Endothelial cell of umbilical vein (primary cell): Measurements from ENCODE around the gene MAP2K4. TPM values are rescaled to one million over a fixed set of nuclear protein-coding genes. Genes with fewer than 3 reads are reported as not detected.

ENCODE experiments used
- BruUV-seq: library from RNA; stranded (reverse); fragments of 400-500 nt; replicated peaks from 2 replicates; lab custom pipeline; 2021; lab: Mats Ljungman, UMichigan
- CTCF ChIA-PET: fragments of 300-600, 350-600 bp; sonication (Branson Sonifier 250); formaldehyde crosslinking; loops from one replicate; lab custom pipeline; 2021; ENCODE audit warnings: antibody characterized with exemption, inconsistent platforms; lab: Charles Lee
- POLR2A ChIA-PET: fragments of 300-600, 350-600 bp; sonication (Branson Sonifier 250); formaldehyde crosslinking; loops from one replicate; lab custom pipeline; 2021; ENCODE audit warnings: antibody characterized with exemption, inconsistent platforms; lab: Charles Lee
- DNase-seq: peaks from one replicate; pipeline ENCODE4 v3.0.0-alpha.2; 2011; ENCODE audit warnings: low read depth, low spot score
- FAIRE-seq: peaks from 2 replicates; lab custom pipeline; 2011; peaks lifted over from hg19 to GRCh38; lab: Jason Lieb, UNC
- H2AFZ ChIP-seq: 2 replicates; pipeline ENCODE4 v1.6.0; 2012; ENCODE audit warnings: low read depth, low read length, control low read depth, inconsistent platforms
- H3K27ac ChIP-seq: 2 replicates; pipeline ENCODE4 v1.5.1; 2011; ENCODE audit warnings: low read depth, mild to moderate bottlenecking, control low read depth, low read length, moderate library complexity; ENCODE audit not compliant: insufficient read depth
- H3K27me3 ChIP-seq, 2 experiments: 2 replicates each; pipeline versions ENCODE4 v1.6.0 to v1.6.1; 2011; ENCODE audit warnings: low read length in 2 of 2, mixed read lengths in 1 of 2; ENCODE audit not compliant: control insufficient read depth in 2 of 2, insufficient read depth in 2 of 2
- H3K36me3 ChIP-seq, 2 experiments: 2 replicates in 1 of 2; 3 replicates in 1 of 2; pipeline ENCODE4 v1.5.1; 2011; ENCODE audit warnings: low read length in 2 of 2, mild to moderate bottlenecking in 1 of 2, moderate library complexity in 1 of 2; ENCODE audit not compliant: control insufficient read depth in 2 of 2, insufficient read depth in 2 of 2; ENCODE audit errors: extremely low read depth in 1 of 2
- H3K4me1 ChIP-seq: 3 replicates; pipeline ENCODE4 v1.5.1; 2011; ENCODE audit warnings: mild to moderate bottlenecking, low read length; ENCODE audit not compliant: control insufficient read depth, insufficient read depth; ENCODE audit errors: extremely low read depth
- H3K4me2 ChIP-seq: 2 replicates; pipeline ENCODE4 v1.6.1; 2011; ENCODE audit warnings: low read length, control low read depth, mixed read lengths; ENCODE audit not compliant: insufficient read depth
- H3K4me3 ChIP-seq, 3 experiments: fragments of 200-600 bp in 1 of 3; sonication (generic), shearing (Covaris generic) in 1 of 3; replicated peaks in 1 of 3; 2 replicates each; pipeline ENCODE4 v1.5.1; 2011 to 2016; ENCODE audit warnings: control low read depth in 3 of 3, low read length in 3 of 3, mild to moderate bottlenecking in 2 of 3, inconsistent platforms in 1 of 3, low read depth in 1 of 3, moderate library complexity in 1 of 3; ENCODE audit not compliant: insufficient read depth in 1 of 3
- H3K79me2 ChIP-seq: 2 replicates; pipeline ENCODE4 v1.6.0; 2012; ENCODE audit warnings: low read length, inconsistent platforms; ENCODE audit not compliant: control insufficient read depth, insufficient read depth
- H3K9ac ChIP-seq: replicated peaks from 2 replicates; pipeline ENCODE3; 2011; ENCODE audit warnings: low read length, control low read depth; ENCODE audit not compliant: insufficient read depth; ENCODE audit errors: extremely low read depth
- H3K9me1 ChIP-seq: replicated peaks from 3 replicates; pipeline ENCODE4 v1.6.0; 2011; ENCODE audit warnings: mild to moderate bottlenecking, low read length; ENCODE audit not compliant: control insufficient read depth, insufficient read depth; ENCODE audit errors: extremely low read depth
- H3K9me3 ChIP-seq: replicated peaks from 2 replicates; pipeline ENCODE4 v1.5.1; 2012; ENCODE audit warnings: low read length, inconsistent platforms; ENCODE audit not compliant: control insufficient read depth, insufficient read depth
- H4K20me1 ChIP-seq: replicated peaks from 2 replicates; pipeline ENCODE3; 2011; ENCODE audit warnings: mild to moderate bottlenecking, low read length; ENCODE audit not compliant: control insufficient read depth, insufficient read depth; ENCODE audit errors: extremely low read depth
- EZH2 ChIP-seq: IDR thresholded peaks from 2 replicates; pipeline ENCODE4 v1.6.1; 2012; ENCODE audit warnings: borderline replicate concordance, low read depth, mild to moderate bottlenecking, moderate library complexity, low read length, inconsistent platforms; ENCODE audit not compliant: severe bottlenecking
- FOS ChIP-seq: IDR thresholded peaks from 2 replicates; pipeline ENCODE4 v1.6.1; 2011; ENCODE audit warnings: mild to moderate bottlenecking, low read length, moderate library complexity, borderline replicate concordance; ENCODE audit not compliant: insufficient read depth
- GATA2 ChIP-seq: IDR thresholded peaks from 2 replicates; pipeline ENCODE4 v1.7.0; 2011; ENCODE audit warnings: low read depth, mild to moderate bottlenecking, moderate library complexity, mixed read lengths, low read length; ENCODE audit not compliant: insufficient read length, insufficient read depth
- JUN ChIP-seq: IDR thresholded peaks from 2 replicates; pipeline ENCODE4 v1.6.1; 2011; ENCODE audit warnings: borderline replicate concordance, low read depth; ENCODE audit not compliant: insufficient read length, insufficient read depth
- MYC ChIP-seq: IDR thresholded peaks from one replicate; pipeline ENCODE4 v1.6.1; 2011; ENCODE audit warnings: mild to moderate bottlenecking, low read depth, low read length
- POLR2A ChIP-seq: IDR thresholded peaks from 2 replicates; pipeline ENCODE4 v1.6.1; 2012; ENCODE audit warnings: low read depth, mild to moderate bottlenecking, control low read depth, low read length
- POLR2AphosphoS5 ChIP-seq: IDR thresholded peaks from 2 replicates; pipeline ENCODE4 v1.6.1; 2012; ENCODE audit warnings: low read depth, mild to moderate bottlenecking, control low read depth, low read length, moderate library complexity; ENCODE audit not compliant: insufficient read depth
- dilution Hi-C: fragments of 300-500 bp; cut with MboI; formaldehyde crosslinking; loops from one replicate; pipeline ENCODE4 v1.15.0; 2019; ENCODE audit warnings: low sequenced_read_pairs; ENCODE audit not compliant: extremely low pct_ligation_motif_present
- intact Hi-C: fragments of 100-400 bp; cut with micrococcal nuclease; formaldehyde crosslinking; loops from one replicate; pipeline ENCODE4 v1.10.0; 2022
- polyA plus RNA-seq, 4 experiments: library from polyadenylated mRNA; depleted of rRNA in 3 of 4; stranded (reverse) in 3 of 4; unstranded in 1 of 4; fragments of >200 nt; gene quantifications; 2 replicates each; pipeline versions ENCODE4 v1.2.1 to v1.2.3, GENCODE V29; 2011 to 2012; ENCODE audit warnings: missing spikeins in 1 of 4
- total RNA-seq: library from RNA; stranded (reverse); gene quantifications from 2 replicates; pipeline ENCODE4 v1.2.3, GENCODE V29; 2021
- TF ChIP-seq, protein P1 (sequence below): IDR thresholded peaks from 2 replicates; pipeline ENCODE4 v1.6.1; 2011; ENCODE audit not compliant: insufficient read depth, insufficient read length
- TF ChIP-seq, protein P2 (sequence below), 2 donors: IDR thresholded peaks; 1 replicate in 1 of 2; 2 replicates in 1 of 2; pipeline ENCODE4 v1.5.1; 2011; ENCODE audit warnings: low read length in 2 of 2, mild to moderate bottlenecking in 2 of 2, moderate library complexity in 2 of 2, control low read depth in 1 of 2, inconsistent platforms in 1 of 2, low read depth in 1 of 2; ENCODE audit not compliant: insufficient read depth in 1 of 2; ENCODE audit errors: extremely low read depth in 1 of 2

Gene MAP2K4
- total and polyA plus RNA-seq, 2 donors (not counting 3 experiments of a cell fraction or from before 2014, with no cell fraction given), result 8.6 to 17.5 TPM

DNA sequence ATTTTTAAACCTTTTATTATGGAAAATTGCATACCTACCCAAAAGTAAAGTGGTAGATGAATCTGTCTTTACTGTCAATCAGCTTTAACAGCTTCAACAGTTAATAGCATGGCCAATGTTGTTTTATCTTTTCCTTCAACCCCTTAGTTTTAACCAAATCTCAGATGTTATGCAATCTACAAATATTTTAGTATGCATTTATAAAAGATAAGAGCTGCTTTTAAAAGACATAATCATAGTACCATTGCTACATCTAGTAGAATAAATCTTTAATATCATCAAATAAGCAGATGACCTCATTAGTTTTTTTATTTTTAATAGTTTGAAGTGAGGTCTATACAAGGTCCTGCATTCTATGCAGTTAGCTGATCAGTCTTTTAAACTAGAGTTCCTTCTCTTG, 37.9 kb downstream of the MAP2K4 start:
- Histone ChIP-seq H3K36me3 (no peaks in the 10 kb centered on the region), H3K9ac (no peak overlapping the region), H3K4me3 (no peak overlapping the region), H3K79me2 (peaks cover 6% of the 10 kb centered on the region), H2AFZ (no peak overlapping the region), H3K27me3 (no peaks in the 10 kb centered on the region), H3K27ac (no peak overlapping the region), H3K9me1 (peaks cover 2% of the 10 kb centered on the region), H4K20me1 (no peaks in the 10 kb centered on the region), H3K4me1 (no peaks in the 10 kb centered on the region), H3K4me2 (no peak overlapping the region), H3K9me3 (no peaks in the 10 kb centered on the region)
- ChIA-PET POLR2A (no interaction called here), CTCF (no interaction called here)
- intact Hi-C loops, result no loop called here
- BruUV-seq, result no TSS peak
- FAIRE-seq, result no peak
- no peak for DNase-seq
- TF ChIP-seq POLR2A, result no peak
- TF ChIP-seq, protein P1, sequence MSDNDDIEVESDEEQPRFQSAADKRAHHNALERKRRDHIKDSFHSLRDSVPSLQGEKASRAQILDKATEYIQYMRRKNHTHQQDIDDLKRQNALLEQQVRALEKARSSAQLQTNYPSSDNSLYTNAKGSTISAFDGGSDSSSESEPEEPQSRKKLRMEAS, result no peak
- TF ChIP-seq POLR2AphosphoS5, result no peak
- TF ChIP-seq FOS, result no peak
- no peak for TF ChIP-seq JUN
- TF ChIP-seq GATA2, result no peak
- no peak for TF ChIP-seq MYC
- TF ChIP-seq, protein P2, sequence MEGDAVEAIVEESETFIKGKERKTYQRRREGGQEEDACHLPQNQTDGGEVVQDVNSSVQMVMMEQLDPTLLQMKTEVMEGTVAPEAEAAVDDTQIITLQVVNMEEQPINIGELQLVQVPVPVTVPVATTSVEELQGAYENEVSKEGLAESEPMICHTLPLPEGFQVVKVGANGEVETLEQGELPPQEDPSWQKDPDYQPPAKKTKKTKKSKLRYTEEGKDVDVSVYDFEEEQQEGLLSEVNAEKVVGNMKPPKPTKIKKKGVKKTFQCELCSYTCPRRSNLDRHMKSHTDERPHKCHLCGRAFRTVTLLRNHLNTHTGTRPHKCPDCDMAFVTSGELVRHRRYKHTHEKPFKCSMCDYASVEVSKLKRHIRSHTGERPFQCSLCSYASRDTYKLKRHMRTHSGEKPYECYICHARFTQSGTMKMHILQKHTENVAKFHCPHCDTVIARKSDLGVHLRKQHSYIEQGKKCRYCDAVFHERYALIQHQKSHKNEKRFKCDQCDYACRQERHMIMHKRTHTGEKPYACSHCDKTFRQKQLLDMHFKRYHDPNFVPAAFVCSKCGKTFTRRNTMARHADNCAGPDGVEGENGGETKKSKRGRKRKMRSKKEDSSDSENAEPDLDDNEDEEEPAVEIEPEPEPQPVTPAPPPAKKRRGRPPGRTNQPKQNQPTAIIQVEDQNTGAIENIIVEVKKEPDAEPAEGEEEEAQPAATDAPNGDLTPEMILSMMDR (IDR thresholded peaks at IDR 0.05; ENCODE audit: extremely low read depth in 1 of 2, insufficient read depth in 1 of 2, low read depth in 1 of 2, low read length in 2 of 2), result no peak
- TF ChIP-seq EZH2, result no peak
- dilution Hi-C loops, result no loop called here
